MV-4-11 (cell line): Measurements from ENCODE around the gene COX4I2.
"Not testable (repeated sequence)": the region's sequence is repeated elsewhere in the genome, so short reads cannot be mapped to it uniquely, and the experiment has no call there.

ENCODE experiments used
- DNase-seq: peaks from one replicate; lab custom pipeline; 2025; lab: John Stamatoyannopoulos, UW

The COX4I2 gene

DNA sequence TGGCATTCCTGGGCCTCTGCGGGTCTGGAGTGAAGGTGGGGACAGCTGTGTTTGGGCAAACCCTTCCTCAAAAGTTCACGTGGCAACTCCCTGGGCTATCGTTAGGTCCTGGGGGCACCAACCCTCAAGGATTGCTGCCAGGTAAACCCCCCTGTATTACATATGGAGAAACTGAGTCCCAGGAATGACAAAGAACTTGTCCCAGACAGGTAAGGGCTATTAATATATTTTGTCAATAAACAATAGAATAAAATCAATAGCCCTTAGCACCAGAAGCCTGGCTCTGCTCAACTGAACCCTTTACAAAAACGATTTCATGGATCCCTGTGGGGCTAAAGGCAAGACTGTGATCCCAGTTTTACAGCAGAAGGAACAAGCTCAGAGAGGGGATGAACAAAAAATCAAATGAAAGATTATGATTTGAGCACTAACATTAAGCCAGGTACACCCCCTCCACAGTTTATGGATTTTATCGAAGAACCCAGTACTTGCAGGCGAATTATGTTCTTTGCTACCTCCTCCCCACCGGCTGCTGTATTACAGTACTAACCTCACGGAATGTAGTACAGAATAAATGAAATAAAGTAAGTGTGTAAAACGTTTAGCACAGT lies 30.0 kb upstream of the COX4I2 start:
- DNase-seq, result no peak

DNA sequence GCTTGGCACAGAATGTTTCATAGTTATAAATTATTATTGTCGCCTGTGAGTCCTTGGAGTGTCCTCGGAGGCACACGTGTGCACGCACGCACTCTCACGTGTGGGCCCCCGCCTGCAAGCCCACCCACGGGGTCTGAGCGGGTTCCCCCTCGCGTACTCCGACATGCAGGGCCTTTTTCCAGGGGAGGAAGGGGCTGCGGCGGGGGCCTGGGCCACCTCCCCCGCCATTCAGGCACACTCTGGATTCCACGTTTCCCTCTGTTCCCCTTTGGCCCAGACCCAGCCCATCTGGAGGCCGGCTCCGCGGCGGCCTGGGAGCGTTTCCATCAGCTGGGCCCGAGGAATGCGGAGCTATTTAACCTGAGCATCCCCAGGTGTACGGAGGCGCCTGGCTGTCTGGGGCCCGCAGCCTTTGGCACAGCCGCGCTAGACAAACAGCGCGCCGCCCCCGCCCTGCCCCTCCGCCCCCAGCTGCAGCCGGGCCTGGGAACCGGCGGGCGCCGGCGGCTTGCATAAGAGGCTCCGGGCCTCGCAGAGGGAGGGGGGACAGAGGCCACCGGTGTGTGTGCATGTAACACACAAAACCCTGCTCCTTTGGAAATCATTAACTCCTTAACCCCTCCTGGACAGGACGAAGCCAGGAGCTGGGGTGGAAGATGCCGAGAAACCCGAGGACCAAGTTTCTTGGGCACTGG lies 29.3 kb upstream of the COX4I2 start:
- peak; percentile 31 for DNase-seq

DNA sequence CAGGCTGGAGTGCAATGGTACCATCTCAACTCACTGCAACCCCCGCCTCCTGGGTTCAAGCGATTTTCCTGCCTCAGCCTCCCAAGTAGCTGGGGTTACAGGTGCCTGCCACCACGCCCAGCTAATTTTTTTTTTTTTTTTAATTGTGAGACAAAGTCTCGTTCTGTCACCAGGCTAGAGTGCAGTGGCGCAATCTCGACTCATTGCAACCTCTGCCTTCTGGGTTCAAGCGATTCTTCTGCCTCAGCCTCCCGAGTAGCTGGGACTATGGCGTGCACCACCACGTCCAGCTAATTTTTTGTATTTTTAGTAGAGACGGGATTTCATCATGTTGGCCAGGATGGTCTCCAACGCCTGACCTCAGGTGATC lies 25.5 kb upstream of the COX4I2 start:
- DNase-seq, result not testable (repeated sequence)

DNA sequence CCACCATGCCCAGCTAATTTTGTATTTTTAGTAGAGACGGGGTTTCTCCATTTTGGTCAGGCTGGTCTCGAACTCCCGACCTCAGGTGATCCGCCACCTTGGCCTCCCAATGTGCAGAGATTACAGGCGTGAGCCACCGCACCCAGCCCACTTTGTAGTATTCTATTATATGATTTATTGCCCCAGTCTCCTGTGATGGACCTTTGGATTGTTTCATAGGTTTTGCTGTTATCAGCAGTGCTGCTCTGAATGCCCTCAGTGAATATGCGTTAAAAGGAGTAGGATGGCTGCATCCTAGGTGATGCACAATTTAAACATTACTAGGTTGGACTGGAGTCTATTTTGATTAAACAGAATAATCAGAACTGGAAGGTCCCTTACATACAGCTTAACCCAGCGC lies 22.3 kb upstream of the COX4I2 start:
- DNase-seq, result no peak

DNA sequence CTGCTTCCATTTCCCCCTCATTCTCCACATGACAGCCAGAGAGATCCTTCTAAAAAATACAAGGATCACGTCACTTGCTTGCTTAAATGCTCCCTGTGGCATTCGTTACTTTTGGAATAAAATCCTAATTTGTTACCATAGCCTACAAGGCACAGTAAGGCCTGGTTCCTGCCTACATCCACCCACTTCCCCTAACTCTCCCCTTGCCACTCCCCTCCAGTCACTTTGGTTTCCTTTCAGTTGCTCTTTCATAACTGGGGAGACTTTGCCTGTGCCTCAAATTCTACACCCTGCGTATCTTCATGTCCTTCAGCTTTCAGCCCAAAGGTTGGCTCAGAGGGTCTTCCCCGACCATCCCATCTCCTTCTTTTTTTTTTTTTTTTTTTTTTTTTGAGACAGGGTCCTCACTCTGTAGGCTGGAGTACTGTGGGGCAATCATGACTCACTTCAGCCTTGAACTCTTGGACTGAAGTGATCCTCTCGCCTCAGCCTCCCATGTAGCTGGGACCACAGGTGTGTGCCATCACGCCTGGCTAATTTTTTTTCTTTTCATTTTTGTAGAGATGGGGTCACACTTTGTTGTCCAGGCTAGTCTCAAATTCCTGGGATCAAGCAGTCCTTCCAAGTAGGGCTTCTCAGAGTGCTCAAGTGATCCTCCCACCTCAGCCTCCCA lies 20.1 kb upstream of the COX4I2 start:
- DNase-seq, result peak; percentile 90

DNA sequence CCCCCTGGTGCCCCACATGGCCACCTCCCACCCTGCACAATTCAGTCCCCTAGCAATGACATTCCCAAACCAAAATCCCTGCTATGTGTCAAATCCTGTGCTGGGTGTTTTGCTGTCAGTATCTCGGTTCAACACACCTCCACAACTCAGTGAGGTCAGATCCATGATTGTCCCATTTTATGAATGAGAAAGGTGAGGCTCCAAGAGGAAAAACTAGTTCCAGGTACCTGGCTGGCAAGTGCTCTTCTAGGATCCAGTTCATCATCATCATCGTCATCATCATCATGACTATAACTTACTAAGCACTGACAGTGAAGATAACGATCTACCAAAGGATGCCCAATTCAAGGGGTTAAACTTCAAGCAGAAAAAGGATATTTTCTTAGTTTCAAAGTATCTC lies 17.5 kb upstream of the COX4I2 start:
- no peak for DNase-seq

DNA sequence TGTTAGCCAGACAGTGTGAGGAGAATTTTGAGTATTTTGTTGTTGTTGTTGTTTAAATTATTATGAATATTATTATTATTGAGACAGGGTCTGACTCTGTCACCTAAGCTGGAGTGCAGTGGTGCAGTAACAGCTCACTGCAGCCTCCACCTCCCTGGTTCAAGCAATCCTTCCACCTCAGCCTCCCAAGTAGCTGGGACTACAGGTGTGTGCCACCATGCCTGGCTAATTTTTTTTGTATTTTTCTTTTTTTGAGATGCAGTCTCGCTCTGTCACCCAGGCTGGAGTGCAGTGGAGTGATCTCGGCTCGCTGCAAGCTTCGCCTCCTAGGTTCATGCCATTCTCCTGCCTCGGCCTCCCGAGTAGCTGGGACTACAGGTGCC lies 14.6 kb upstream of the COX4I2 start:
- DNase-seq, result not testable (repeated sequence)

DNA sequence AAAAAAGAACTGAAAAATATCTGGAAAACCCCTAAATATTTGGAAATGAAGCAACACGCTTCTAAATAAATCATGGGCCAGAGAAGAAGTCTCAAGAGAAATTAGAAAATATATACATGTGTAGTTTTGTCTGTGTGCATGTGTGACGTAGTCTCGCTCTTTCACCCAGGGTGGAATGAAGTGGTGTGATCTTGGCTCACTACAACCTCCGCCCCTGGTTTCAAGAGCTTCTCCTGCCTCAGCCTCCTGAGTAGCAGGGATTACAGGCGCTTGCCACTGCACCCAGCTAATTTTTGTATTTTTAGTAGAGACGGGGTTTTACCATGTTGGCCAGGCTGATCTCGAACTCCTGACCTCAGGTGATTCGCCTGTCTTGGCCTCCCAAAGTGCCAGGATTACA lies 11.2 kb upstream of the COX4I2 start:
- DNase-seq, result not testable (repeated sequence)

DNA sequence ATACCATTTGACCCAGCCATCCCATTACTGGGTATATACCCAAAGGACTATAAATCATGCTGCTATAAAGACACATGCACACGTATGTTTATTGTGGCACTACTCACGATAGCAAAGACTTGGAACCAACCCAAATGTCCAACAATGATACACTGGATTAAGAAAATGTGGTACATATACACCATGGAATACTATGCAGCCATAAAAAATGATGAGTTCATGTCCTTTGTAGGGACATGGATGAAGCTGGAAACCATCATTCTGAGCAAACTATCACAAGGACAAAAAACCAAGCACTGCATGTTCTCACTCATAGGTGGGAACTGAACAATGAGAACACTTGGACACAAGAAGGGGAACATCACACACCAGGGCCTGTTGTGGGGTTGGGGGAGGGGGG lies 9.7 kb upstream of the COX4I2 start:
- not testable (repeated sequence) for DNase-seq

DNA sequence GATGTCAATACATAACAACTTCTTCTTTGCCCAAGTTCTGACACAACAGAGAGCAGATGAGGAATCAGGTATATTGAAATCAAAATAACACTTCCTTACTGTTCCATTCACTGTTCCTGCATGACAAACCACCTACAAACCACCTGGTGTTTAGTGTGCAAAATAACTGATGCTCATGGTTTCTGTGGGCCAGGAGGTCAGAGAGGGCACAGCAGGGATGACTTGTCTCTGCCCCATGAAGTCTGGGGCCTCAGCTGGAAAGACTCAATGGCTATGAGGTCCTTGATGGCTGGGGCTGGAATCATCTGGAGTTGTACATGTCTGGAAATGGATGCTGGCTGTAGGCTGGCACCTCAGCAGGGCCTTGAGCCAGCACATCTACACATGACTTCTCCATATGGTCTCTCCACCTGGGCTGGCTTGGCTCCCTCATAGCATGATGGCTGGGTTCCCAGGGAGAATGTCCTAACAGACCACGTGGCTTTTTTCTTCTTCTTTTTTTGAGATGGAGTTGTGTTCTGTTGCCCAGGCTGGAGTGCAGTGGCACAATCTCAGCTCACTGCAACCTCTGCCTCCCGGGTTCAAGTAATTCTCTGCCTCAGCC lies 7.4 kb upstream of the COX4I2 start:
- DNase-seq, result no peak

DNA sequence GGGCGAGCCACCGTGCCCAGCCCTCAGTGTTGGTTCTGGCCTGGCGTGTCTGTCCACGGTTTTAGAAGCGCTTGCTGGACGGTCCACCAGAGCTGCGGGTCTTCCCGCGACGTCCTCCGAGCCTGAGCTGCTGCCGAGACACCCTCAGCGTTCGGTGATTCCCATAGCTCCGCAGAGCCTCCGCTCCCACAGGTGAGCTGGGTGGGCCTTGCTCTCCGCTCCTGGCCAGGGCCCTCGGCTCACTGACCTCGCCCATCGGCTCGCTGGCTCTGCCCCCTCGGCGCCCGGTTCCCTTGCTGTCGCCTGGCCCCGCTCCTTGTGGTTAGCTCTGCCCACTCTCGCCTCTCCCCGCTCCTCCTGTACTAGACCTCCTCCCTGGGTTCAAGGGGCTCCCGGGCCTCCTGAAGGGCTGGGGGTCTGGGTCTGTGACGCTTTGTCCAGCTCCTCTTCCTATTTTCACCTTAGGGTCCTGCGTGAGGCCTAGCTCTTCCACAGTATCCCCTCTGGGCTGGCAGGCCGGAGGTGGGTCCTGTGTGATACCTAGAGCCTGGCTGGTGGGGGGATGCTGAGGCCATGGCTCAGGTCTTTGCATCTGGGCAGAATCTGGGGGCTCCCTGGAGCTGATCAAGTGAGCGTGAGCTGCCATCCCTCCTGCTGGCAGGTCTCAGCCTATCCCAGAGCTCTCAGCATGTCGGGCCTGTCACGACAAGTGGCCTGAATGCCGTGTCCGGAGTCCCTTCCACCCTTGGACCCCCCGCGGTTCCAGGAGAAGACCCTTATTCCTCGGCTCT lies 5.0 kb upstream of the COX4I2 start:
- DNase-seq, result no peak

DNA sequence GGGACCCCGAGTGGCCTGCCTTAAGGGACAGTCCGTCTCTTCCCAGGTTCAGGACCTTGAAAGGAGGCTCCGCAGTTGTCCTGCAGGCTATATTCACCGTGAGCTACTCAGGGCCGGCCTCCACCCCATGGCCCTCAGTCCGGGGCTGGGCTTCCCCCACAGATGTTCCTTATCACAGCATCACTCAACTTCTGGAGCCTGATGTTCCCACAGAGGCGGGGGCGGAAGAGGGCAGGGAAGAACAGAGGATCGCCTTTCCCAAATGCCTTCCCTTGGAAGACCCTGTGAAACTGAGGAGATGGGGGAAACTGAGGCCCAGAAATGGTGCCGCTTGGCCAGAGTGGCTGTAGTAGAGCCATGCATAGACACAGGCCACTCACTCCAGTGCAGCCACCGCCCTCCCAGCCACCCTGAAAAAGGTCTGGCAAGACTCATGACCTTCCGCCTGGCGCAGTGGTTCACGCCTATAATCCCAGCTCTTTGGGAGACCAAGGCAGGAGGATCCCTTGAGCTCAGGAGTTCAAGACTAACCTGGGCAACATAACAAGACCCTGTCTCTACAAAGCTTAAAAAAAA lies 4.3 kb upstream of the COX4I2 start:
- DNase-seq, result no peak

DNA sequence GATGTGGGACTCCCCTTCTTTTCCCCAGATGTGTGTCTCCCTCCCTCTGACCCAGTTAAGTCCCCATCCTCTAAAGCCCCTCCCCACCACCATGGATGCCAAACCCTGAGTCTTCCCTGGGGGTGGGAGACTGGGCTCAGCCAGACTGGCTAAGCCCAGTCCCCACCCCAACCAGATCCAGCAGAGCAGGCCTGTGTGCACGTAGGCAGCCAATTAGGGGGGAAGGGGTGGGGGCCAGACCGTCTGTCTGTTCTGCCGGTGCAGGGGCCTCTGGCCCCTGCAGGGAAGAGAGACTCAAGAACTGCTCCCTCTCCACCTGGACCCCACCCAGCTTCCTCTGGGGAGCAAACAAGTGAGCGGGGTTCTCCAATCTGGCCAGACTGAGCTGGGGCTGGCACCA lies 605 bp downstream of the COX4I2 start:
- DNase-seq, result no peak

DNA sequence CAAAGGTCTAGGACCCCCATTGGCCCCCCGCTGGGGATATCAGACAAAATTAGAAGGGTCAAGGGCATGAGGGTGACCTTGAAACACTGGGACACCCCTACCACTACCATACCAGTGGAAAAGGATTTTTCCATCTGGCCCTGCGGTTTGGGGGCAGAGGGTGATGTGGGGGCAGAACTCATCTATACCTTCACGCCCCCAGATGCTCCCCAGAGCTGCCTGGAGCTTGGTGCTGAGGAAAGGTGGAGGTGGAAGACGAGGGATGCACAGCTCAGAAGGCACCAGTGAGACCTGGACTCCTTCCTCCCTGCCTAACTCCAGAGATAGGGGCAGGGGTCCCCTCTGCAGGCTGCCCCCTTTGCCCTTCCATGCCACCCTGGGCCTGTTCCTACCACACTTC lies 1.1 kb downstream of the COX4I2 start:
- no peak for DNase-seq

DNA sequence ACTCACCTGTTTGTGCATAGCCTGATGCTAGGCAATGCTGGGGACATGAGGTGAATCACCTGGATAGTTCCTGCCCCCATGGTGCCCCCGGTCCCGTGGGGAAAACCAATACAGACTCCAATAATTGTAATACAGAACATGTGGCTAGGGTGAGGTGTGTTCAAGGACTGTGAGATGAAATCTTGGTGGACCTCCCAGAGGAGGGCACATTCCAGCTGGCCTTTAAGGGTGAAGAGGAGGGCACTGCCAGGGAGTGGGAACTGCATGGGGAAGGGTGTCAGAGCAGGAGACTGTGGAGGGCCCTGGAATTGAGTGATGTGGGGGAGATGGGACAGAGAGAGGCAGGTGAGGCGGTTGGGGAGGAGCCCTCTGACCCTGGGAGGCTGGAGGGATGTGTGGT lies 2.5 kb downstream of the COX4I2 start:
- DNase-seq, result no peak

DNA sequence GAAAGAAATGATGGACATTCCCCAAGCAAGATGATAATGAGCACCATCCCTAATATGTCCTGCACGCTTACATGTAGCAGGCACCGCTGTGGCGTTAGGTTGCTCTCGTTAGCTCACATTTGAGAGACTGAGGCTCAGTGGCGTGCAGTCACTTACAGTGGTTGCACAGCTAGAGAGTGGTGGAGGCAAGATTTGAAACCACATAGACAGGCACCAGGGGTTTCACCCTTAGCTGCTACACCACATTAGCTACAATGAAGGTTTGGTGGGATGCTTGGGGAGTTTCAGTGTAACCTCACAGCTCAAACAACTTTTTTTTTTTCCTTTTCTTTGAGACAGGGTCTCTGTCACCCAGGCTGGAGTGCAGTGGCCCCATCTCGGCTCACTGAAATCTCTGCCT lies 3.7 kb downstream of the COX4I2 start:
- no peak for DNase-seq

DNA sequence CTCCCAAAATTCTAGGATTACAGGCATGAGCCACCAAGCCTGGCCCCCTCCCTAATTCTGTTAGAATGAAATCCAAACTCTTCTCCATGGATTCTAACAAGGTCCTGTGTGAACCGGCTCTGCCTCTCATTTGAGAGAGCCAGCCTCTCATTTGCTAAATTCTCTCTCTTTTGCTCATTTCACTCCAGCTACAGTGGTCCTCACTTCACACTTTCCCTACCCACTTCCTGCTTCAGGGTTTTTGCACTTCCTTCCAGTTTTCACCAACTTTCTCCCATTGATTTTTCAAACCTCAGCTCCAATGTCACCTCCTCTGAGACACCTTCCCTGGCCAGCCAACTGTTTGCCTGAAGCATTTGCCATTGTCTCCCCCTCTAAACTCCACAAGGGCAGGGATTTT lies 5.1 kb downstream of the COX4I2 start:
- no peak for DNase-seq

DNA sequence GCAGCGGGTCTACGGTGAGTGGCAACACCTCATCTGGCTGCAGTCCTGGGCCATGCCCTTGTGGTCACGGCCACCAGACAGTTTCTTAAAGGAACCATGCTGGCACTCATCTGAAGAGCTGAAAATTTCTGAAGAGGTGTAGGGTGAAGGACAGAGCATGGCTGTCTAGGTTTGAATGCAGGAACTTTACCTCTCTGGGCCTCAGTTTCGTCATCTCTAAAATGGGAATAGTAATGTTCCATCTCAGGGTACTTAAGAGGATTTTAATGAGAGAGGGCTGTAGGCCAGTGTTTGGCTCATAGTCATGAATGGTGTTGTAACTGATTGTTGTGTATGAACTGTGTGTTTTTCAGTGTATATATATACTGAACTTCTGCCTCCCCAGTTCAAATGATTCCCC lies 5.8 kb downstream of the COX4I2 start:
- no peak for DNase-seq

DNA sequence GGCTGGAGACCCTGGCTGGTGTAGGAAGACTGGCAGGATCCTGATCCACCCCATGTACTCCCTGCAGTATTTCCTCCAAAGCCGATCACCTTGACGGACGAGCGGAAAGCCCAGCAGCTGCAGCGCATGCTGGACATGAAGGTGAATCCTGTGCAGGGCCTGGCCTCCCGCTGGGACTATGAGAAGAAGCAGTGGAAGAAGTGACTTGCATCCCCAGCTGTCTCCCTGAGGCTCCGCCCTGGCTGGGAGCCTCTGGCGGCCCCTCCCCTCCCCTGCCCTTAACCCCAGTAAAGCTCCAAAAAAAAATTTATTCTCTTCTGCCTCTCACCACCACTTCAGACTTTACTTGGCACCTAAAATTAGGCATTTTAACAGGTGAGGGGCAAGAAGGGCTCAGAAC lies 7.0 kb downstream of the COX4I2 start:
- DNase-seq, result no peak

DNA sequence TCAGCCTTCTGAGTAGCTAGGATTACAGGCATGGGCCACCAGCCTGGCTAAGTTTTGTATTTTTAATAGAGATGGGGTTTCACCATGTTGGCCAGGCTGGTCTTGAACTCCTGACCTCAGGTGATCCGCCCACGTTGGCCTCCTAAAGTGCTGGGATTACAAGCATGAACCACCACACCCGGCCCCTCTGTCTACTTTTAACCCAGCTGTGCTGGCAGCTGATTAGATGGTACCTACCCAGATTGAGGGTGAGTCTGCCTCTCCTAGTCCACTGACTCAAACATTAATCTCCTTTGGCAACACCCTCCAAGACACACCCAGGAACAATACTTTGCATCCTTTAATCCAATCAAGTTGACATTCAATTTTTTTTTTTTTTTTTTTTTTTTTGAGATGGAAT lies 10.4 kb downstream of the COX4I2 start:
- not testable (repeated sequence) for DNase-seq

DNA sequence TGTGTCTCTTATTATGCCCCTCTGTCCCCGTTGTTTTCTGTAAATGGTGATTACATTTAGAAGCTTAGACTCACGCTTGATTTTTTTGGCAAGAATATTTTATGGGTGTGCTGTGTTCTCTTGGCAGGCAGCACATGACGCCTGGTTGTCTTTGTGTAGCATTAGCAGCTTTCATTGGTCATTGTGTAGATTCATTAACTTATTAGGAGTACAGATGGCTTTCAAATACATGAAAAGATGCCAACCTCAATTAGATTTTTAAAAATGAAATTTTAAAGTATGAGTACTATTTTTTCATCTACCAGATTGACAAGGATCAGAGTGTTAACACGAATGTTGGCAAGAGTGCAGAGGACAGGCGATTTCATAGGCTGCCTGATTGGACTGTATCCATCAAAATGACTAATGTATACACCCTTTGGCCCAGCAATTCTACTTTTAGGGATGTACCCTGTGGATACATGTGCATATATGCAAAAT lies 15.2 kb downstream of the COX4I2 start:
- no peak for DNase-seq

DNA sequence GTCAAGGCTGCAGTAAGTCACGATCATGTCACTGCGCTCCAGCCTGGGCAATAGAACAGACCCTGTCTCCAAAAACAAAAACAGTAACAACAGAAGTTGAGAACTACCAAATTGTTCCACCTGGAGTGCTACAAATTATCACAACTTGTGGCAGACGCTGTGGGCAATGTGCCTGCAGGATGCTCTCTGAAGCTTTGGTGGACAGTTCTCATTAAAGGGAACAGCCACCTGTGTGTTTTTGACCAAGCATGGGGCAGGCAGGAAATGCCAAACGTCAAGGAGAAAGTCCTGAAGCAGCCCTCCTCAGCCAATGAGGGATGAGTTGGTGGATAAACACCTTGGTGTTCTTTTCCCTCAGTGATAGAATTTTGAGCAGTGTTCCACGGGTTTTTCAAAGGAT lies 15.8 kb downstream of the COX4I2 start:
- DNase-seq, result no peak
